Cardiac septum (tissue), 1 donor: ENCODE results near the gene NSUN2. TPM values are rescaled to one million over a fixed set of nuclear protein-coding genes. Genes with fewer than 3 reads are reported as not detected.
A peak's percentile ranks its signal among the peaks of the same experiment; 100 is the strongest.
"Not testable (repeated sequence)": the region's sequence is repeated elsewhere in the genome, so short reads cannot be mapped to it uniquely, and the experiment has no call there.

Experiments used
- DNase-seq: peaks from one replicate; pipeline ENCODE4 v3.0.0-alpha.2; 2020; ENCODE audit warnings: low spot score
- intact Hi-C: fragments of 100-400 bp; cut with DNase I; formaldehyde crosslinking; loops from one replicate; pipeline ENCODE4 v1.14.0; 2022
- long read RNA-seq: library from polyadenylated mRNA; unstranded; transcript quantifications from one replicate; pipeline ENCODE4 v2.0.0, GENCODE V29; 2021
- total RNA-seq: library from RNA; stranded (reverse); fragmentation: NEBNext Ultra II Directional; extraction: Animal tissue kit (Norgen Biotek cat#: 25700); gene quantifications from one replicate; pipeline ENCODE4 v1.2.1, GENCODE V29; 2021
- donor health status: DM: no; HTN: no; CAD: no.

The NSUN2 gene
- total RNA-seq, result 39.9 TPM
- long read RNA-seq, transcript NSUN2-201 (19 exons, 3,303 nt), result major isoform, 58 of 86 reads
- long read RNA-seq, partial matches to known transcripts, result 6 of 86 reads
- long read RNA-seq, other reads (novel, unspliced or antisense), result 18 of 86 reads

DNA sequence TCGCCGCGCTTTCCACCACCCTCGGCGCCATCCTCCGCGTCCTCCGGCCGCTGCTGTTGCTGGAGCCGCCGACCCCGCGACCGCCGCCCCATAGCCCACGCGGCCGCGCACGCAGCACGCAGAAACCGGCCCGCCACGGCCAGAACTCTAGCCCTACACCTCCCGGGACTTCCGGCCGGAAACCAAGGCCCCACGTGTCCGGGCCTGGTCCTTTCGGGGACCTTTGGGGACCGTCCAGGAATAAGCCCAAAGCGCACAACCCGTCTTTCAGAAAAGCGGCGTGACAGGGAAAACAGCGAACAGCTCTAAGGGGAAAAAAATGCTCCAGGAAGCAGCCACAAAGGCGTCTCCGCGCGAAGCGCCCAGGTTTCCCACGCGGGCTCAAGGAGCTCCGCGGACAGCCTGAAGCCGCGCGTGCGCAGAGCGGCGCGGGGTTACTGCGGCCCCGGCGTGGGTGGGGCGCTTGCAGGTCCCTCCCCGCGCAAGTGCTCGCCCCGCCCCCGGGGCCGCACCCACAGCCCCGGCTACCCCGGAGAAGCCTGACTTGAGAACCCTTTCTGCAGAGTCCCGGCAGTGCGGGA lies at the start of gene NSUN2, which contains the start of gene SRD5A1:
Gene NSUN2 (minus strand): TSS at position 157 of the 581 bp plus-strand sequence. CDS start 65 bp downstream, at position 92.
Gene SRD5A1 (plus strand): TSS at position 553 of the 581 bp plus-strand sequence. CDS start 137 bp downstream, outside the sequence.
- intact Hi-C loops, result loop anchor here (1.0 to 2.0 kb wide), 2 partner anchors 79 to 112 kb away; no protein-coding TSS in a partner anchor
- DNase-seq, result peak; percentile 96

DNA sequence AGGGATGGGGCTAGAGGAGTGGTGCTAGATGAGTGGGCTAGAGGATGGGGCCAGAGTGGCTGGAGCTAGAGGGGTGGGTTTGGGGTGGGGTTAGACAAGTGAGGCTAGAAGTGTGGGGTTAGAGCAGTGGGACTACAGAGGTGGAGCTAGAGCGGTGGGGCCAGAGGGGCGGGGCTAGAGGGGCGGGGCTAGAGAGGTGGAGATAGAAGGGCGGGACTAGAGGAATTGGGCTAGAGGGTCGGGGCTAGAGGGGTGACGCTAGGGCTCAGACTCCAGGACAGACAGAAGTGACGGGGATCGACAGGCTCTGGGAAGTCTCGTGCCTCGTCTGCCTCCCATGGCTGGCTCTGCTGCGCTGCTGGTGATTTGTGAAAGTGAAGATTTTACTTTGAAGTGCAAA lies 49.4 kb upstream of the NSUN2 start:
- no peak for DNase-seq
- intact Hi-C loops, result no loop called here

GRCh38 chr5:6681682-6682081 lies 48.8 kb upstream of the NSUN2 start:
- intact Hi-C loops, result no loop called here
- no peak for DNase-seq

- intact Hi-C loops, result no loop called here
Observed at GRCh38 chr5:6680922-6681321, 48.1 kb upstream of the NSUN2 start.

DNA sequence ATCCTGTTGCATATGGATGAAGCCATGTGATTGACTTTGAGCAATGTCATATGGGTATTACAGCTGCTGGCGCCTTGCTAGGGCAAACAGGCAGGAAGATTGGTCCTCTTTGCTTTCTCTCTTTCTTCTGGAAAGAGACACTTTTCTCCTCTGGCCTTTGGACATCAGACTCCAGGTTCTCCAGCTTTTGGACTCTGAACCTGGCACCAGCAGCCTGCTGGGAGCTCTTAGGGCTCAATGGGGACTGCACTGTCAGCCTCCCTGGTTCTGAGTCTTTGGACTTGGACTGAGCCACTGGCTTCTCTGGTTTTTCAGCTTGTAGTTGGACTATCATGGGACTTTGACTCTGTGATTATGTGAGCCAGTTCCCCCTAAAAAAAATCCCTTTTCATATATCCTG lies 45.5 kb upstream of the NSUN2 start:
- DNase-seq, result no peak
- intact Hi-C loops, result no loop called here

More at GRCh38 chr5:6680922-6681321, 48.1 kb upstream of the NSUN2 start:
- no peak for DNase-seq

DNA sequence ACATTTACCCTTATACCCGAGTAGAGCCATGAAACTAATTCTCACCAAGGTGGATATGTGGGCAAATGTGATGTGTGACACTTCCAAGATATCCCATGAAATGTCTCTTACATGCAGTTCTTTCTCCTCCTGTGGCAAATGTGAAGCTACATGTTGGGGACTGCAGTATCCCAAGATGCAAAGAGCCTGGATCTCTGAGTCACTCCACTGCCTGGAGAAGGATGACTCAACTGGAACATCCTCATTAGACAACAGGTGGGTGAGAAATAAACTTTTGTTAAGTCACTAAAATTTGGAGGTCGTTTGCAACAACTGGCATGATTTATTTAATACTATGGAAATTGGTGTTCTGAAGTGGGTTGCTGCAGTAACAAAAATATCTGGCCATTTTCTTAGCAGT lies 43.9 kb upstream of the NSUN2 start:
- DNase-seq, result no peak

DNA sequence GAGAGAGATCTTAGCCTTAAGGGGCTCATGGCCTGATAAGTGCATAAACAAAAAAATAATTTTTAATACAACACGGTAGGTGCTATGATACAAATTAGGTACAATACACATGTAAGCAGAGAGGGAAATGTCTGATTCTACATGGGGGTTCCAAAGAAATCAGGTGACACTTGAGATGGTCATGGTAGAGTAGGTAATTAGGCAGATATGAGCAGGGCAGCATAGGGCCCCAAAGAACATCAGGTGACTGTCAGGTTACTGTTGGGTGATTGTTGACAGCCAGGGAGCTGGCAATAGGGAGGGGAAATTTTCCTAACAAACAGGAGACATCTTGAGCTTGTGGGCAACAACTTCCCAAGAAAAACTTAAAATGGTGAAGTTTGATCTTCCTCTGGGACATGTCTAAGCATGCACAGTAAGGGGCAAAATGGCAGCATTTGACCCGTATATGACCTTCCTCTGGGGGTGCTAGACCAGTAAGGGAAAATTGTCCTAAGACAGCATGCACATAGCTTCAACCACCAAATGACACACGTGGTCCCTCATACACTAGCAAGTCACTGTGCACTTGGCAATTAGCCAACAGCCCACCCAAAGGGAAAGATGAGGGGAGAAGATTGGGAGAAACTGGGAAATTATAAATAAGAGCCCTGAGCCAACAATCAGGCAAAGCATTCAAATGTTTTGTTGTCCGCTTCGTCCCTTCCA lies 43.1 kb upstream of the NSUN2 start:
- no peak for DNase-seq
- intact Hi-C loops, result no loop called here

More for the DNA sequence above, 43.9 kb upstream of the NSUN2 start:
- intact Hi-C loops, result no loop called here

GRCh38 chr5:6674886-6675285 lies 42.0 kb upstream of the NSUN2 start:
- intact Hi-C loops, result no loop called here
- no peak for DNase-seq

GRCh38 chr5:6674421-6674820 lies 41.6 kb upstream of the NSUN2 start:
- no peak for DNase-seq
- intact Hi-C loops, result no loop called here

DNA sequence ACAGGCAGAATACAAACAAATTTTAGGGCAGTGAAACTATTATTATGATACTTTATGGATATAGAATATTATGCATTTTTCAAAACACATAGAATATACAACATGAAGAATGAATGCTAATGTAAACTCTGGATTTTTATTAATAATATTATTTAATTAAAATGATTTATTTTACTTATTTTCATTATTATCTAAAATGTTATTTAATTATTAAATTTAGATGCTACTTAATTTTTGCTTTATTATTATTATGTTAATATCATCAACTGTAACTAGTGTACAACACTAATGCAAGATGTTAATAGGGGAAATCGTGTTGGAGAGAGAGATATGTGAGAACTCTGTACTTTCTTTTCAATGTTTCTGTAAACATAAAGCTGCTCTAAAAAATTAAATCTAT lies 41.1 kb upstream of the NSUN2 start:
- intact Hi-C loops, result no loop called here
- DNase-seq, result no peak

- DNase-seq, result no peak
- intact Hi-C loops, result no loop called here
Observed at GRCh38 chr5:6673031-6673430, 40.2 kb upstream of the NSUN2 start.

- DNase-seq, intact Hi-C loops: not testable (repeated sequence)
Observed at GRCh38 chr5:6668717-6669116, 35.9 kb upstream of the NSUN2 start.

GRCh38 chr5:6667648-6668047 lies 34.8 kb upstream of the NSUN2 start:
- intact Hi-C loops, result no loop called here
- DNase-seq, result no peak

DNA sequence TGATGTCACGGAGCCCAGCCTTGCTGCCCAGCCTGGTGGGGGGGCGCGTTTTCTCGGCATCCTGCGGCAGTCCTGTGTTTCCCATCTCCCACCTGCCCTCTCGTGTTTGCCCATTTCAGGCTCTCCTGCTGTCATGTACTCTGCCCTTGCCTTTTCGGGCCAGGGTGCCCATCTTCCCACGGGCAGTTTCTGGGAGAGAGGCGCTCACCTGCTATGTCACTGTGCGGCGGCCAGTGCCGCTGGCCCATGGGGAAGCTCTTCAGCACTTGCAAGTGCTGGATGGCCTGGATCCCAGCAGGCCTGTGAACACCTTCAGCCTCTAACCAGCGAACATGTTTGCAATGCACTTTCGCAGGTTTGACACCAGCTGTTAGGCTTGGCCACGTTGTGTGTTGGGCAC lies 33.9 kb upstream of the NSUN2 start:
- no peak for DNase-seq

GRCh38 chr5:6660688-6661087 lies 27.8 kb upstream of the NSUN2 start:
- intact Hi-C loops, result no loop called here
- no peak for DNase-seq

More for the DNA sequence above, 33.9 kb upstream of the NSUN2 start:
- intact Hi-C loops, result no loop called here

- no peak for DNase-seq
- intact Hi-C loops, result no loop called here
Observed at GRCh38 chr5:6659941-6660684, 27.3 kb upstream of the NSUN2 start.

- intact Hi-C loops, result no loop called here
- DNase-seq, result no peak
Observed at GRCh38 chr5:6656680-6657079, 23.8 kb upstream of the NSUN2 start.

GRCh38 chr5:6655432-6655831 lies 22.6 kb upstream of the NSUN2 start:
- no peak for DNase-seq
- intact Hi-C loops, result no loop called here

DNA sequence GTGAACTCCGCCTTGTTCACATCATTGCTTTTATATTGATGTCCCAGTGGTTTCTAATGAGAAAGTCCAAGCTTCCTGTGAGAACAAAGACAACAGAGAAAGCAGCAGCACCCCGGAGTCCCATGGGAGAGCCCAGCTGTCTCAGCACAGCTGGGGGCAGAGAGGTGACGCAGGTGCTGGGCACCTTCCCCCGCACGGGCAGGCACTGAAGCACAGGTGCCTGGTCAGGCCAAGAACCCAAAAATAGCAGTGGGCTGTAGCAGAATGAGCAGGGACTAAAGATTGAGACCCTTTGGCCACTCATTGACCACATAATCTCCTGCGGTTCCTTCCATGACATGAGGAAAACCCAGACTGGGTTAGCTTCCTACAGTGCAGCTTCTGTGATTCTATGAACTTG lies 19.2 kb upstream of the NSUN2 start:
- no peak for DNase-seq
- intact Hi-C loops, result no loop called here

DNA sequence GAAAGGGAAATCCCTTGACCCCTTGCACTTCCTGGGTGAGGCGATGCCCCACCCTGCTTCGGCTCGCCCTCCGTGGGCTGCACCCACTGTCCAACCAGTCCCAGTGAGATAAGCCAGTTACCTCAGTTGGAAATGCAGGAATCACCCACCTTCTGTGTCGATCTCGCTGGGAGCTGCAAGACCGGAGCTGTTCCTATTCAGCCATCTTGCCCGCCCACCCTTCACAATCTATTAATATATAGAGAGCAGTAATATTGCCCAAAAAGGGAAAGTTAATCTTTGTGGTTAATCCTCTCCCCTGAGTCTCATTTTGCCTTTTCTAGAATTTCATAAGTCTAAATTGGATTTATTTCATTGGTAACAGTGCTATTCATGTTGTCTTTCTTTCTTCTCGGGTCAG lies 16.8 kb upstream of the NSUN2 start:
- DNase-seq, result no peak

More for the DNA sequence above, 16.8 kb upstream of the NSUN2 start:
- intact Hi-C loops, result no loop called here
